ENCODE data around the gene GLTPD2. TPM values are rescaled to one million over a fixed set of nuclear protein-coding genes. Genes with fewer than 3 reads are reported as not detected.

Gene GLTPD2
- total and polyA plus RNA-seq, 4 donors, result 0.34 to 0.41 TPM; not detected in 2

DNA sequence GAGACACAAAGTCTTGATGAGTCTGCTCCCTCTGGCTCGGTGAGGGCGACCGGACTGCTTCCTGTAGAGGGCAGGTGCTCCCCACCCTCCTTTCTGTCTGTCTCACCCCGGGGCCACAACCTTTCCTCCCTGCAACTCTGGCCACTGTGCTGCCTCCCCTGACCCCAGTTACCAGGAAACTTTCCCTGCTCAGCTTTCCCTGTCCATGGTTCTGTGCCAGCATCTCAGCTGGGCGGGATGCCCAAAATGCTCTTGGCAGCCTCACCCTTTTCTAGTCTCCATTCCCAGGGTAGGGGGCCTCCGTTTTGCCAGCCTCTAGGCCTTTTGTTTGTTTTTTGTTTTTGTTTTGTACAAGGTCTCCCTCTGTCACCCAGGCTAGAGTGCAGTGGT is 19.6 kb downstream of the GLTPD2 start:
- 44 to 65% methylated on average over 6 of the region's 6 CpGs for WGBS, 2 donors
- TF ChIP-seq, protein P1, sequence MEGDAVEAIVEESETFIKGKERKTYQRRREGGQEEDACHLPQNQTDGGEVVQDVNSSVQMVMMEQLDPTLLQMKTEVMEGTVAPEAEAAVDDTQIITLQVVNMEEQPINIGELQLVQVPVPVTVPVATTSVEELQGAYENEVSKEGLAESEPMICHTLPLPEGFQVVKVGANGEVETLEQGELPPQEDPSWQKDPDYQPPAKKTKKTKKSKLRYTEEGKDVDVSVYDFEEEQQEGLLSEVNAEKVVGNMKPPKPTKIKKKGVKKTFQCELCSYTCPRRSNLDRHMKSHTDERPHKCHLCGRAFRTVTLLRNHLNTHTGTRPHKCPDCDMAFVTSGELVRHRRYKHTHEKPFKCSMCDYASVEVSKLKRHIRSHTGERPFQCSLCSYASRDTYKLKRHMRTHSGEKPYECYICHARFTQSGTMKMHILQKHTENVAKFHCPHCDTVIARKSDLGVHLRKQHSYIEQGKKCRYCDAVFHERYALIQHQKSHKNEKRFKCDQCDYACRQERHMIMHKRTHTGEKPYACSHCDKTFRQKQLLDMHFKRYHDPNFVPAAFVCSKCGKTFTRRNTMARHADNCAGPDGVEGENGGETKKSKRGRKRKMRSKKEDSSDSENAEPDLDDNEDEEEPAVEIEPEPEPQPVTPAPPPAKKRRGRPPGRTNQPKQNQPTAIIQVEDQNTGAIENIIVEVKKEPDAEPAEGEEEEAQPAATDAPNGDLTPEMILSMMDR (IDR thresholded peaks at IDR 0.05; ENCODE audit: control extremely low read depth, extremely low read depth), result no peak
- Histone ChIP-seq H3K27me3 (ENCODE audit: control insufficient read depth in 3 of 3, insufficient read depth in 3 of 3, low read length in 2 of 3) (no peaks in the 10 kb centered on the region), H3K27ac (ENCODE audit: low read depth in 1 of 2, low read length in 1 of 2) (no peak overlapping the region), H3K4me3 (no peak overlapping the region), H3K9me3 (ENCODE audit: control insufficient read depth in 4 of 4, insufficient read depth in 3 of 4, low read length in 3 of 4) (no peaks in the 10 kb centered on the region), H3K36me3 (ENCODE audit: control insufficient read depth in 4 of 4, insufficient read depth in 4 of 4, low read length in 4 of 4) (peaks cover 0 to 17% (median 9%) of the 10 kb centered on the region in 4 donors), H3K9ac (ENCODE audit: insufficient read depth in 1 of 2, low read length in 2 of 2) (no peak overlapping the region), H3K4me1 (ENCODE audit: control insufficient read depth in 5 of 5, insufficient read depth in 5 of 5, low read length in 5 of 5) (peaks cover 0 to 18% (median 8%) of the 10 kb centered on the region in 5 donors)
- peak; percentile 35 to 46 (median 42) for DNase-seq
- no peak for ATAC-seq (ENCODE audit: insufficient read depth, low FRiP score)

DNA sequence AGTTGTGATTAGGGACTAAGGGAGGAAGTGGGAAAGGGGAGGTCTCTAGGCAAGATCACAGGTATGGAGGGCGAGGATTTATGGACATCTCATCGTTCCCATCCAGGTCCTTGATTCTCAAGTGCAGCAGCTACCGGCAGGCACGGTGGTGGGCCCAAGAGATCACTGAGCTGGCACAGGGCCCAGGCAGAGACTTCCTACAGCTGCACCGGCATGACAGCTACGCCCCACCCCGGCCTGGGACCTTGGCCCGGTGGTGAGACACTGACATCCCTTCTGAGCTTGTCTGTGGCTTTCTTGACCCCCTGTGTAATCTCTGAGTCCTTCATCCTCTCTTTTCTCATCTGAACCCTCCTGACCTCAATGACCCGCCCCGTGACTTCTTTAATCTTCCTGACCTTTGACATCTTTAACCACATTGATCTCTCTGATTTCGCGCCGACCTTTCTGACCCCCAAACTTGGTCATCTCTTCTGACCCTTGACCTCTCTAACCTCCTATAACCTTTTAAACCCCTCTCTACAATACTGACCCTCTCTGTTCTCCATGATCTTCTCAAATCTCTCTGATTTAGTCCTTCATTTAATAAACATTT is 22.0 kb downstream of the GLTPD2 start:
- TF ChIP-seq, protein P1 (IDR thresholded peaks at IDR 0.05; ENCODE audit: control extremely low read depth, extremely low read depth), result no peak
- Histone ChIP-seq H3K4me3 (no peak overlapping the region), H3K9ac (ENCODE audit: insufficient read depth in 1 of 2, low read length in 2 of 2) (no peak overlapping the region), H3K36me3 (ENCODE audit: control insufficient read depth in 4 of 4, insufficient read depth in 4 of 4, low read length in 4 of 4) (peaks cover 0 to 32% (median 23%) of the 10 kb centered on the region in 4 donors), H3K4me1 (ENCODE audit: control insufficient read depth in 5 of 5, insufficient read depth in 5 of 5, low read length in 5 of 5) (peaks cover 0 to 18% (median 8%) of the 10 kb centered on the region in 5 donors), H3K27me3 (ENCODE audit: control insufficient read depth in 3 of 3, insufficient read depth in 3 of 3, low read length in 2 of 3) (no peaks in the 10 kb centered on the region), H3K27ac (ENCODE audit: low read depth in 1 of 2, low read length in 1 of 2) (no peak overlapping the region), H3K9me3 (ENCODE audit: control insufficient read depth in 4 of 4, insufficient read depth in 3 of 4, low read length in 3 of 4) (no peaks in the 10 kb centered on the region)
- ATAC-seq (ENCODE audit: insufficient read depth, low FRiP score), result no peak
- 59 to 63% methylated on average over 13 of the region's 13 CpGs for WGBS, 2 donors
- peak in 2 of 3 donors; percentile 19 to 42 for DNase-seq

- Histone ChIP-seq H3K36me3 (ENCODE audit: control insufficient read depth in 4 of 4, insufficient read depth in 4 of 4, low read length in 4 of 4) (peaks cover 0 to 38% (median 25%) of the 10 kb centered on the region in 4 donors), H3K4me3 (no peak overlapping the region), H3K9ac (ENCODE audit: insufficient read depth in 1 of 2, low read length in 2 of 2) (no peak overlapping the region), H3K9me3 (ENCODE audit: control insufficient read depth in 4 of 4, insufficient read depth in 3 of 4, low read length in 3 of 4) (no peaks in the 10 kb centered on the region), H3K4me1 (ENCODE audit: control insufficient read depth in 5 of 5, insufficient read depth in 5 of 5, low read length in 5 of 5) (peaks cover 0 to 12% (median 8%) of the 10 kb centered on the region in 5 donors), H3K27ac (ENCODE audit: low read depth in 1 of 2, low read length in 1 of 2) (no peak overlapping the region), H3K27me3 (ENCODE audit: control insufficient read depth in 3 of 3, insufficient read depth in 3 of 3, low read length in 2 of 3) (no peaks in the 10 kb centered on the region)
- TF ChIP-seq, protein P1 (IDR thresholded peaks at IDR 0.05; ENCODE audit: control extremely low read depth, extremely low read depth), result no peak
- ATAC-seq (ENCODE audit: insufficient read depth, low FRiP score) (no peak), DNase-seq (no peak)
- WGBS, 2 donors, result 93 to 94% methylated on average over 12 of the region's 12 CpGs
Observed at GRCh38 chr17:4811471-4811870, 22.7 kb downstream of the GLTPD2 start.

- Histone ChIP-seq H3K9ac (ENCODE audit: insufficient read depth in 1 of 2, low read length in 2 of 2) (no peak overlapping the region), H3K9me3 (ENCODE audit: control insufficient read depth in 4 of 4, insufficient read depth in 3 of 4, low read length in 3 of 4) (no peaks in the 10 kb centered on the region), H3K36me3 (ENCODE audit: control insufficient read depth in 4 of 4, insufficient read depth in 4 of 4, low read length in 4 of 4) (peaks cover 0 to 45% (median 32%) of the 10 kb centered on the region in 4 donors), H3K4me1 (ENCODE audit: control insufficient read depth in 5 of 5, insufficient read depth in 5 of 5, low read length in 5 of 5) (peaks cover 0 to 10% (median 7%) of the 10 kb centered on the region in 5 donors), H3K27me3 (ENCODE audit: control insufficient read depth in 3 of 3, insufficient read depth in 3 of 3, low read length in 2 of 3) (no peaks in the 10 kb centered on the region), H3K4me3 (no peak overlapping the region), H3K27ac (ENCODE audit: low read depth in 1 of 2, low read length in 1 of 2) (no peak overlapping the region)
- DNase-seq (no peak), ATAC-seq (ENCODE audit: insufficient read depth, low FRiP score) (no peak)
- TF ChIP-seq, protein P1 (IDR thresholded peaks at IDR 0.05; ENCODE audit: control extremely low read depth, extremely low read depth), result no peak
- 89 to 95% methylated on average over 7 of the region's 7 CpGs for WGBS, 2 donors
Observed at GRCh38 chr17:4812690-4813089, 23.9 kb downstream of the GLTPD2 start.
